GM19397 (cell line): ENCODE results near the gene IFT88.

Source experiments
- ATAC-seq: cut with Tn5 transposase; IDR thresholded peaks from one replicate; pipeline ENCODE4 v1.9.1; 2021; ENCODE audit warnings: mild to moderate bottlenecking, moderate library complexity; ENCODE audit not compliant: unreplicated experiment

Gene IFT88

DNA sequence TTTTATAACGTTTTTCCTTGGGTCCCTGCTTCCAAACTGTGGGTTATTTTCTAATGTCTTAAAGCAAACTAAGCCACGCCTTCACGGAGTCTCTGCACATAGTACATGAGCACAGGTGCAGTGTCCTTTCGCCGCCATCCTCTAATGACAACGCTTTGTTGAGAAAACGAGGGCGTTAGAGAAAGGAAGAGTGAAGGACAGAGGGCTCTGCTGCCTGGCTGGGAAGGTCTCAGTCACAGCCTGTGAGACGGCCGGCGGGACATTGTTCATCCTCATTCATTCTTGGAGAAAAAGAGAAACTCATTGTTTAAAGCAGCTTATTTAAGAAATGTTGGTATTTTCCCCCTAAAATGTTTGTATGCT lies 146.0 kb downstream of the IFT88 start:
- ATAC-seq: no peak

DNA sequence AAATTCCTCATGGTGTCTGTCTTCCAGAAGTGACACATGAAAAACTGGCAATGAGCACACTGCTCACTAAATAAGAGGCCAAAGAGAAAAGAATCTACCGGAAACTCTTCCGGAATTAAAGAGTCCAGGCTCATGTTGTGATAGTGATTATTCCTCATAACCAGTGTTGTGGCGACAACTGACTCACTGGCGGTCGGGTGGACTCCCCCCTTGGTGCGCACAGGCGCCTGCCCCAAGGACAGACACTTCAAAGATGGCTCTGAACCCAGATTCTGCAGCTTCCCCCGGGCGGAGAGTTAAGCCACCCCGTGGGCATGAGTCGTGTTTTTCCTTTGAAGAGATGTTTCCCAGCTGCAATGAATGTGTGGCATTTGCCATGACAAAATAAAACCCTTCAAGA lies 146.8 kb downstream of the IFT88 start:
- no peak for ATAC-seq

DNA sequence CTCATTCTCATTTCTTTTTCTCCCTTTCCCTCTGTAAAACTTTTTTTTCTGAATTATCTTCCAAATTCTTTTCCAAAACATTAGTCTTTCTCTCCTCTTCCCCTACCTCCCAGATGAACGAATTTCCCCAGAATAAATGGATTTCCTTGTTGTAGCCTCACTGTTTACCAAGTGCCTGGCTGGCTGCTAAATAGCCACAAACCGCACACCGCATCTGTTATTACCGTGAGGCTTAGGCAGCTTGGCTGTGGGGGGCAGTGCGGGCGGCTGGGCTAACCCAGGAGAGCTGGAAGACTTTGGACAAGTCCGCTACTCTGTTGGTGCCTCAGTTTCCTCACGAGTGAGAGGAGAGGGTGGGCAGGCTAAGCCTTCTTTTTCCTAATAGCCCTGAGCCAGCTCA lies 147.2 kb downstream of the IFT88 start:
- no peak for ATAC-seq

DNA sequence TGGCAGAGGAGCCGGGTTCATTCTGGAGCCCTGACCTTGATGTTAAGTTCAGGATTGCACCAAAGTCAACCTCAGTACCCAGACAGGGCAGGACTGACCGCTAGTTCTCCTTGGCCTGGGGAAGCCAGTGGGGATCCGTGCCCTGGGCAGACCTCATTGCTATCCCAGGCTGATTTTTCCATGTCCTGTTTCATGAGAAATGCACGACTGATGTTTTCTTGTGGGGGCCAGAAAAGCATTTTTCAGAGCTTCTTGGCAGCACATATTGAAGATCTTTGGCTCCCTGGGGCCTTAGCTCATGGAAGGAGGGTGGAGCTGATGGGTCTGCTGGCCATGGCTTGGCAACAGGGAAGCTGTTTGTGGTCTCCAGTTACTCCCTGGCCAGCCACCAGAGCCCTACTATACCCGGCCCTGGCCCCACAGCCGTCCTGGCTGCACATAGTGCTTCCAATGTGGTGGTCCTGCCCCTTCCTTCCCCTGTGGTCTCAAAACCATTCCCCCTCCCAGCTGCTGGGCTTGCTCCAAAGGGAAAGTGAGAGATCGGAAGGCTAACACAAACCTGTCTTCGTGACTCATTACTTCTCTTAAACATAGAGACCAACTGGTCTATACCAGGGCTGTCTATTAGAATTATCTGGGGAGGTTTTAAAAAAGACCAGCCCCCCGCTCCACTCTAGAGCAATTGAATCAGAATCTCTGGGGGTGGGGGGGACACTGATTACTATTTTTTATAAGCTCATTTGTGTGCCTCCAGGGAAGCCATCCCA lies 147.8 kb downstream of the IFT88 start:
- no peak for ATAC-seq

GRCh38 chr13:20715330-20715712 lies 148.4 kb downstream of the IFT88 start:
- ATAC-seq: no peak

GRCh38 chr13:20716951-20717350 lies 150.0 kb downstream of the IFT88 start:
- no peak for ATAC-seq

GRCh38 chr13:20717581-20718542 lies 150.9 kb downstream of the IFT88 start:
- ATAC-seq: no peak

DNA sequence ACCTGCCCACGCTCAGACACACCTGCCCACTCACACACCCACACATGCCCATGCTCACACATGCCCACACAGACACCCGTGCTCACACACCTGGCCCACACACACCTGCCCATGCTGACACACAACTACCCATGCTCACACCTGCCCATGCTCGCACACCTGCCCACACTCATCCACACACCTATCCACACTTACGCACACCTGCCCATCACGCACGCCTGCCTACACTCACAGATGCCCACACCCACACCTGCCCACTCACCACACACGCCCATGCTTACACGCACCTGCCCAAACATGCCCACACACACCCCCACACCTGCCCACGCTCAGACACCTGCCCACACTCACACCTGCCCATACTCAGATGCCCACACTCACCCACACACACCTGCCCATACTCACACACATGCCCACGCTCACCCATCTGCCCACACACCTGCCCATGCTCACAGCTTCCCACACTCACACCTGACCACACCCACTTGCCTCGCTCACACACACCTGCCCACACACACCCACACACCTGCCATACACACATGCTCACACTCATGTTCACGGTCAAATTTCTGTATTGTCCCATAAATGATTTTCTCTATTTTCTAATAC lies 152.1 kb downstream of the IFT88 start:
- no peak for ATAC-seq

DNA sequence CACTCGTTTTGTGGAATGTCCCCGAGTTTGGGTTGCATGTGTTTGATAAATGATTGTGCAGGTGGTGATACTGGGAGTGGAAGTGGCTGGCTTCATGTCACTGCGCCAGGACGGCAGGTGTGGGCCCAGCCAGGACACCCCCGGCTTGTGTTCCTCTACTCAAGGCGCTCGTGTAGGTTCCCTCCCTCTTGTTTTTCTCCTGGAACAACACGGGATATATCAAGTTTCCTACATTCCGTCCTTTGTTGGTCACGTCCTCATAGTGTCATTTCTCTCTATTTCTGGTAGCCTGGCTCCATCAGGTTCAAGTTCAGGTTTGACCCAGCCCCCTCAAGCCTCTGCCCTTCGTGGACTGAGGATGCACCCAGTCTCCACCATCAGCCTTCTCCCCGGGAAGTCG lies 152.8 kb downstream of the IFT88 start:
- ATAC-seq: no peak

DNA sequence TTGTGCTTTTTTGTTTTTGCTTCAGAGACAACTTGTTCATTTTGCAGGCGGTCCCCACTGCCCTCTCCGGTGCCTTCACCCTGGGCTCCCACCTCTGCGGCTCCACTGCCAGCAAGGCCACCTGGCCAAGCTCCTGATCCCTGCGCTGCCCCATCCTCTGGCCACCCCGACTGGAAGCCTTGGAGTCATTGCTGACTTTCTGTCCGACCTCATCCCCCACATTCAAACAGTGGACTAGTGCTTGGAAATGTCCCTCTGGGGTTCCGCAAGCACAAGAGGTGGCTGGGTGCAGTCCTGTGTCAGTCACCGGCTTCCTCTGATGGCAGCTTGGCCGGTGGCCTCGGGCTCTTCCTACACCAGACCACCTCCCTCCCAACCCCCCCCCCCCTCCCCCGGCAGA lies 153.5 kb downstream of the IFT88 start:
- no peak for ATAC-seq

DNA sequence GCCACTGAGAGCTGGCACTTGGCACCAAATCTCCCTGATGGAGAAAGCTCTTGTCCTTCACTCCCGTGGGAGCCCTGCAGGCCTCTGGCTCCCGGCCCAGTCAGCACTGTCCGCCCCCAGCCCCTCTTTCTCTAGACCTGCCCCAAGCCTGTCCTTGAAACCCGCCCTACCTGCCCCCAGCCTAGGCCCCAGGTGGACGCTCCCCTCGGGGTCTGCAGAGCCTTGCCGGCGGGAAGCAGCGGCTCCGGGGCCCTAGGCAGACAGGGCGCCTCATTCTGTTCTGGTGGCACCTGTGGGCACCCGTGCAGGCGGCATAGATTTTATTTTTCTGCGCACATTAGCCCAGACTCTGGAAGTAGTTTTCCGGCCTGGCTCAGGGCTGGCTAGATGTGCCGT lies 154.1 kb downstream of the IFT88 start:
- ATAC-seq: no peak

DNA sequence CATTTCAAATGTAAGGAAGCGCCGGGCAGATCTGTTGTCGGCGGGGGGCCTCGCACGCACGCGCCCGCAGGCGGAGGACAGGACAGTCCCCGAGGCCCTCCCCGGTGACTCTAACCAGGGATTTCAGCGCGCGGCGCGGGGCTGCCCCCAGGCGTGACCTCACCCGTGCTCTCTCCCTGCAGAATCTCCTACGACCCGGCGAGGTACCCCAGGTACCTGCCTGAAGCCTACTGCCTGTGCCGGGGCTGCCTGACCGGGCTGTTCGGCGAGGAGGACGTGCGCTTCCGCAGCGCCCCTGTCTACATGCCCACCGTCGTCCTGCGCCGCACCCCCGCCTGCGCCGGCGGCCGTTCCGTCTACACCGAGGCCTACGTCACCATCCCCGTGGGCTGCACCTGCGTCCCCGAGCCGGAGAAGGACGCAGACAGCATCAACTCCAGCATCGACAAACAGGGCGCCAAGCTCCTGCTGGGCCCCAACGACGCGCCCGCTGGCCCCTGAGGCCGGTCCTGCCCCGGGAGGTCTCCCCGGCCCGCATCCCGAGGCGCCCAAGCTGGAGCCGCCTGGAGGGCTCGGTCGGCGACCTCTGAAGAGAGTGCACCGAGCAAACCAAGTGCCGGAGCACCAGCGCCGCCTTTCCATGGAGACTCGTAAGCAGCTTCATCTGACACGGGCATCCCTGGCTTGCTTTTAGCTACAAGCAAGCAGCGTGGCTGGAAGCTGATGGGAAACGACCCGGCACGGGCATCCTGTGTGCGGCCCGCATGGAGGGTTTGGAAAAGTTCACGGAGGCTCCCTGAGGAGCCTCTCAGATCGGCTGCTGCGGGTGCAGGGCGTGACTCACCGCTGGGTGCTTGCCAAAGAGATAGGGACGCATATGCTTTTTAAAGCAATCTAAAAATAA lies 154.7 kb downstream of the IFT88 start:
- no peak for ATAC-seq

- no peak for ATAC-seq
Observed at GRCh38 chr13:20727856-20728255, 160.9 kb downstream of the IFT88 start.

DNA sequence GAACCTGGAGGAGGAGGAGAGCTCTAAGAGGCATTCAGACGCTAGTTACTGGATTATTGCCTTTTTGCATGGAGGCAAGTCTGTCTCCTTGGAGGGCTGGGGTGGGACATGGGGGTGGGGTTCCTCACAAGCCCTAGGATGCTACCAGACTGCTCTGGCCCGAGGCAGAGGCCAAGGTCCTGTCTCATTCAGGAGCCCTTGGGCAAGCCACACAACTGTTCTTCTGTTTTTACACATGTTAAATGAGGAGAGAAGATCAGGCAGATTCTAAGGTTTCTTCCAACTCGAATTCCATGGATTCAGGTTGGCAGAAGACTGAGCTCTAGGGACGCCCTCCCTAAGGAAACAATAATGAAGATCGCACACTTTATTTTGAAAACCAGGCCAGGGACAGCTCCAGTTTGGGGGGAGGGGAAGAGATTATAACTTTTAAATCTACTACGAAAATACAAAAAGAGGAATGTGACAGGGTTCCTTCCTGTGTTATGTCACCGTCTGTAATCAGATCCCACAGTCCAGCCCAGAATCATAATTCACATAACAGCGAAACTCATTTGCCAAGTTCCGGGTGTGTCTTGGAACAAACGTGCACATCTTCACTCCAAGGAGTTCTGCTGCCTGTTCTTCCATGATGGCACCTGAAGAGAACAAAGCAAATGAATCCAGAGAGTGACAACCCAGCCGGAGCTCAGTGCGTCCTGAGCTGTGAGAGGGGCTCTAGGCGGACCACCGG lies 161.8 kb downstream of the IFT88 start:
- ATAC-seq: no peak

DNA sequence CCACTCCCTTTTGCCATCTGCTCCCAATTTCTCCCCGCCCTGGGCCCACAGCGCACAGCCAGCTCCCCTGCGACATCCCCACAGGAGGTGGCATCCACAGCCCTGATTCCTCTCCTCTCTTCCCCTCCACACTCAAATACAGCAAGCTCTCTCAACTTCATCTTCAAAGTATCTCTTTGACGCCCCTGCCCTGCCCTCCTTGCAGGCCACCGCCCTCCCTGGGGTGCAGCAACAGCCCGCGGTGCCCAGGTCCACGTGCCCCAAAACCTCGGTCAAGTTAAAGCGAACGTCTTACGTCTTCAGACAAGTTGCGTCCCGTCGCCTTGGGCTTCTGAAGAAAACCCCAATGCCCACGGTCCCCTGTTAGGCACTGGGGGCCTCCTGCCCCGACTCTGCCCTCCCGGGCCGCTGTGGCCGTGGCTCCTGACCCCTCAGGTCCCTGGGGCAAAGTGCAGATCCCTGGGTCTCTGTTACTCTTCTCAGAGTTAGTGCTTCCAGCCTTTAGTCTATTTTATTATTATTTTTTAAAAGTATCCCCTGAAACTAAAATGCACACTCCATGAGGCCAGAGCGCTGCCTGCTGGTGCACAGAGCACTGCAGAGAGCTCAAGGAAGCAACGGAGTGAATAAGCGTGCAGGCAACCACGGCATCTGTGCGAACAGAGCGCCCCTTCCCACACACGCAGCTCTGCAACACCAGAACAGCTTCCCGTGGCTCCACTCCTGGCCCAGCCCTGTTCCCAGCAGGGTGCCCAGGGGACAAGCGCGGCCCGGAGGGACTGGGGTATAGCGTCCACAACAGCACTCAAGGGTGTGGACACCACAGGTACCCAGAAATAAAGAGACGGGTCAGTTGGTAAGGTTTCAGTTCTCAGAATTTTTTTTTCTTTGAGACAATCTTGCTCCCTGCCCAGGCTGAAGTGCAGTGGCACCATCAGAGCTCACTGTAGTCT lies 163.0 kb downstream of the IFT88 start:
- ATAC-seq: no peak

GRCh38 chr13:20738616-20739015 lies 171.7 kb downstream of the IFT88 start:
- ATAC-seq: no peak

- no peak for ATAC-seq
Observed at GRCh38 chr13:20740021-20740420, 173.1 kb downstream of the IFT88 start.
